Subcutaneous preadipocyte (primary cell): ENCODE data around the gene KRT72. TPM values are rescaled to one million over a fixed set of nuclear protein-coding genes. Genes with fewer than 3 reads are reported as not detected.

Source experiments
- total RNA-seq: library from RNA; depleted of rRNA; stranded (reverse); fragments of >200 nt; gene quantifications from 2 replicates; pipeline ENCODE4 v1.2.3, GENCODE V29; 2012

Gene KRT72
- total RNA-seq = not detected in 2 replicates

GRCh38 chr12:52600941-52601481 is at the start of gene KRT72:
KRT72 (minus strand) TSS chr12:52601463; CDS start chr12:52601452, 11 bp downstream.

GRCh38 chr12:52618216-52618615 is 17.0 kb upstream of the KRT72 start, which contains the start of gene KRT73:
KRT73 (minus strand) TSS chr12:52618559; CDS start chr12:52618524, 35 bp downstream.

GRCh38 chr12:52573743-52574142 is 27.5 kb downstream of the KRT72 start, which contains the start of gene KRT74:
KRT74 (minus strand) TSS chr12:52573843; CDS start chr12:52573777, 66 bp downstream.

GRCh38 chr12:52552681-52553195 is 48.5 kb downstream of the KRT72 start, which contains the start of gene KRT71:
KRT71 (minus strand) TSS chr12:52553145; CDS start chr12:52553077, 68 bp downstream.

Other genes starting within 250 kb of the KRT72 start
- not detected in 2 replicates for gene KRT85, start 234.0 kb downstream of the KRT72 start, total RNA-seq
- not detected in 2 replicates for gene KRT84, start 215.8 kb downstream of the KRT72 start, total RNA-seq
- not detected in 2 replicates for gene KRT82, start 195.1 kb downstream of the KRT72 start, total RNA-seq
- gene KRT75, start 167.1 kb downstream of the KRT72 start, total RNA-seq = not detected in 2 replicates
- gene KRT6B, start 149.3 kb downstream of the KRT72 start, total RNA-seq = not detected in 2 replicates
- gene KRT6C, start 127.7 kb downstream of the KRT72 start, total RNA-seq = not detected in 2 replicates
- gene KRT6A, start 108.2 kb downstream of the KRT72 start, total RNA-seq = 0.78 TPM in 1 of 2 replicates, not detected in the other
- gene KRT5, start 81.1 kb downstream of the KRT72 start, total RNA-seq = 0.20 TPM in 1 of 2 replicates, not detected in the other
- gene KRT71, start 48.3 kb downstream of the KRT72 start, total RNA-seq = not detected in 2 replicates
- gene KRT74, start 27.6 kb downstream of the KRT72 start, total RNA-seq = not detected in 2 replicates
- gene KRT73, start 17.1 kb upstream of the KRT72 start, total RNA-seq = not detected in 2 replicates
- gene KRT2, start 50.7 kb upstream of the KRT72 start, total RNA-seq = not detected in 2 replicates
- not detected in 2 replicates for gene KRT1, start 78.9 kb upstream of the KRT72 start, total RNA-seq
- not detected in 2 replicates for gene KRT77, start 102.1 kb upstream of the KRT72 start, total RNA-seq
- gene KRT76, start 175.9 kb upstream of the KRT72 start, total RNA-seq = not detected in 2 replicates
- not detected in 2 replicates for gene KRT3, start 194.7 kb upstream of the KRT72 start, total RNA-seq
- not detected in 2 replicates for gene KRT4, start 212.7 kb upstream of the KRT72 start, total RNA-seq
- not detected in 2 replicates for gene KRT79, start 232.8 kb upstream of the KRT72 start, total RNA-seq
- not detected in 2 replicates for gene KRT78, start 247.5 kb upstream of the KRT72 start, total RNA-seq